Progenitor cell of endocrine pancreas (in vitro differentiated cells): ENCODE results near the gene ATP6AP1. TPM values are rescaled to one million over a fixed set of nuclear protein-coding genes. Genes with fewer than 3 reads are reported as not detected.
A peak's percentile ranks its signal among the peaks of the same experiment; 100 is the strongest.

ENCODE experiments used
- DNase-seq: peaks from one replicate; pipeline ENCODE4 v3.0.0; 2021; ENCODE audit warnings: low spot score; ENCODE audit not compliant: unreplicated experiment
- H3K27ac Mint-ChIP-seq: 2 replicates; pipeline ENCODE4 v1.8.0; 2021; ENCODE audit warnings: mild to moderate bottlenecking, moderate library complexity, mixed read lengths
- H3K27me3 Mint-ChIP-seq: 2 replicates; pipeline ENCODE4 v1.8.0; 2021; ENCODE audit warnings: mixed read lengths
- H3K36me3 Mint-ChIP-seq: 2 replicates; pipeline ENCODE4 v1.8.0; 2022; ENCODE audit warnings: mixed read lengths; ENCODE audit not compliant: insufficient read depth
- H3K4me1 Mint-ChIP-seq: 2 replicates; pipeline ENCODE4 v1.8.0; 2021; ENCODE audit warnings: low read depth, mixed read lengths
- H3K4me3 Mint-ChIP-seq: 2 replicates; pipeline ENCODE4 v1.8.0; 2021; ENCODE audit warnings: low read depth, mild to moderate bottlenecking, moderate library complexity, mixed read lengths
- H3K9me3 Mint-ChIP-seq: 2 replicates; pipeline ENCODE4 v1.8.0; 2021; ENCODE audit warnings: low read depth, mixed read lengths
- total RNA-seq: library from RNA; stranded (reverse); gene quantifications from 2 replicates; pipeline ENCODE4 v1.2.1, GENCODE V29; 2021
- TF ChIP-seq, protein P1 (sequence below): fragments of 200-600 bp; sonication (generic); IDR thresholded peaks from one replicate; pipeline ENCODE4 v1.5.0; 2021; ENCODE audit warnings: antibody characterized with exemption, mild to moderate bottlenecking; ENCODE audit not compliant: unreplicated experiment

ATP6AP1 gene
- total RNA-seq, 1 donor from 2014 or later = 82.1 TPM

DNA sequence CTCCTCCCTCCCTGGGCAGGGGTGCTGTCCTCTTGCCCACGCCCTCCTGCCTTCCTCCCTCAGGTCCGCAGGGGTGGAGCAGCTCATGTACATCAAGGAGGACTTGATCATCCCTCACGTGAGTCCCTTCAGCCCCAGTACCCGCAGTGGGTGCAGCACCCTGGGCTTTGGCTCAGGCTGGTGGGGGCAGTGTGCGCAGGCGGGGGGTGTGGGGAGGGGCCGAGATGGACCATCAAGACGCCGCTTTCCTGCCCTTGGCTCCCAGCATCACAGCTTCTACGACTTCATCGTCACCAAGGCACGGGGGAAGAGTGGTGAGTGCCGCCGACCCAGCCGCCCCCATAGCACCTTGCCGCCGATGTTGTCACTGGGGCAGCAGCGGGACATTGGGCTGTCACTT is 21.1 kb downstream of the ATP6AP1 start:
- no peaks in the 10 kb centered on the region for H3K4me1 Mint-ChIP-seq
- no peak for DNase-seq
- TF ChIP-seq, protein P1, sequence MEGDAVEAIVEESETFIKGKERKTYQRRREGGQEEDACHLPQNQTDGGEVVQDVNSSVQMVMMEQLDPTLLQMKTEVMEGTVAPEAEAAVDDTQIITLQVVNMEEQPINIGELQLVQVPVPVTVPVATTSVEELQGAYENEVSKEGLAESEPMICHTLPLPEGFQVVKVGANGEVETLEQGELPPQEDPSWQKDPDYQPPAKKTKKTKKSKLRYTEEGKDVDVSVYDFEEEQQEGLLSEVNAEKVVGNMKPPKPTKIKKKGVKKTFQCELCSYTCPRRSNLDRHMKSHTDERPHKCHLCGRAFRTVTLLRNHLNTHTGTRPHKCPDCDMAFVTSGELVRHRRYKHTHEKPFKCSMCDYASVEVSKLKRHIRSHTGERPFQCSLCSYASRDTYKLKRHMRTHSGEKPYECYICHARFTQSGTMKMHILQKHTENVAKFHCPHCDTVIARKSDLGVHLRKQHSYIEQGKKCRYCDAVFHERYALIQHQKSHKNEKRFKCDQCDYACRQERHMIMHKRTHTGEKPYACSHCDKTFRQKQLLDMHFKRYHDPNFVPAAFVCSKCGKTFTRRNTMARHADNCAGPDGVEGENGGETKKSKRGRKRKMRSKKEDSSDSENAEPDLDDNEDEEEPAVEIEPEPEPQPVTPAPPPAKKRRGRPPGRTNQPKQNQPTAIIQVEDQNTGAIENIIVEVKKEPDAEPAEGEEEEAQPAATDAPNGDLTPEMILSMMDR = no peak
- peaks cover 17% of the 10 kb centered on the region for H3K36me3 Mint-ChIP-seq
- H3K27me3 Mint-ChIP-seq = no peaks in the 10 kb centered on the region
- H3K9me3 Mint-ChIP-seq = peaks cover 13% of the 10 kb centered on the region
- H3K27ac Mint-ChIP-seq = no peak overlapping the region
- H3K4me3 Mint-ChIP-seq = no peak overlapping the region

DNA sequence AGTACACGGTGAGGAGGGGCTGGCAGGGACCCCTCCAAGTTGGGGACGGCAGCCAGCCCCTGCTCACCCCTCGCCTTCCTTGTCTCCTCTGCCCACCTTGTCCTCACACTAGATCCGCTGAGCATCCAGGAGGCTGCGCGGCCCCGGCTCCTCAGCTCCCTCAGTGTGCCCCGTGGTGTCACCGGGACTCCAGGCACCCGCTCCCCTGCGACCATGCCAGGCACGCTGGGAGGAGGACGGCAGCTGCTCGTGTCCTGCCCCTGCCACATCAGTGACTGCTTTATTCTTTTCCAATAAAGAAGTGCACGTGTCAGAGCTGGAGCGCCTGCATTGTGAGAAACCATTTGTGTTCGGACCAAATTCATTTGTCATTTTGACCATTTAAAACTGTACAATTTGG is 21.8 kb downstream of the ATP6AP1 start:
- H3K27ac Mint-ChIP-seq = no peak overlapping the region
- no peak overlapping the region for H3K4me3 Mint-ChIP-seq
- peaks cover 18% of the 10 kb centered on the region for H3K36me3 Mint-ChIP-seq
- H3K27me3 Mint-ChIP-seq = no peaks in the 10 kb centered on the region
- peaks cover 14% of the 10 kb centered on the region for H3K9me3 Mint-ChIP-seq
- TF ChIP-seq, protein P1 = no peak
- no peak for DNase-seq
- no peaks in the 10 kb centered on the region for H3K4me1 Mint-ChIP-seq

DNA sequence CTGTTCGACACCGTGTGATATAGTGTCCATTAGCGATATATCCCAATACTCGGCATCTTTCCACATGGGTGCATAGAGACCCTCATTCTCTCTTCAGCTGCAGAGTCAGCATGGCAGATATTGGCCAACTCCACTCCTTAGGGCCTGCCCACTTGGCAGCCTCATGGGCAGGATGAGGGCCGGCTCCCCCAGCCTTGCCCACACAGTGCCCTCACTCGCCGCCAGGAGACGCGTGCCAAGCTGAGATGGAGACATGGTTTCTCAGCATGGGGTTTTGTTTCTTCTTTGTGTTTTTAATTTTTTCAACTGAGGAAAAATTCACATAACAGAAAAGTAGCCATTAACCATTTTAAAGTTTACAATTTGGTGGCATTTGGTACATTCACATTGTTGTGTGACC is 24.3 kb downstream of the ATP6AP1 start:
- Mint-ChIP-seq H3K4me3 (no peak overlapping the region), H3K27ac (no peak overlapping the region), H3K4me1 (no peaks in the 10 kb centered on the region), H3K36me3 (peaks cover 17% of the 10 kb centered on the region), H3K27me3 (no peaks in the 10 kb centered on the region), H3K9me3 (peaks cover 14% of the 10 kb centered on the region)
- no peak for DNase-seq
- TF ChIP-seq, protein P1 = no peak

DNA sequence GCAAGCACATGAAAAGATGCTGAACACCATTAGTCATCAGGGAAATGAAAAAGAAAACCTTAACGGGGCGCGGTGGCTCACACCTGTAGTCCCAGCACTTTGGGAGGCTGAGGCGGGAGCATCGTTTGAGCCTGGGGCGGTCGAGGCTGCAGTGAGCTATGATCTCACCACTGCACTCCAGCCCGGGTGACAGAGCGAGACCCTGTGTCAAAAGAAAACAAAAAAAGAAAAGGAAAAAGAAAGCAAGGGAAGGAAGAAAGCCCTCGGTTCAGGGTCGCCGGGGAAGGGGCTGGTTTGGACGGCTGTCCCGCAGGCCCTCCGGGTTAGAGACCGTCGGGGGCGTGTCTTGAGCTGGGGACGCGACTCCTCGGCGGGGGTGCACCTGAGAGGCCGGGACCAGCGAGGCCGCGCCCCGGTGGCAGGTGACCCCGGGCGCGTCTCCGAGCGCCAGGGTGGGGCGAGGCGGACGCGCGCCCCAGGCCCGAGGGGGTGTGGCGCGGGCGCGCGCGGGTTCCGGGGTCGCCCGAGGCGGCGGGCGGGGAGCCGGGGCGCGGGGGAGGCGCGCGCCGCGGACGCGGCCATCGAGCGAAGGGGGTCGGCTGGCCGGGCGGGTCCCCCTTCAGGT is 29.1 kb downstream of the ATP6AP1 start:
- H3K4me3 Mint-ChIP-seq = peak overlapping the region; percentile 83
- H3K9me3 Mint-ChIP-seq = peaks cover 13% of the 10 kb centered on the region
- no peaks in the 10 kb centered on the region for H3K4me1 Mint-ChIP-seq
- H3K27ac Mint-ChIP-seq = peak overlapping the region; percentile 95
- DNase-seq = peak; percentile 38
- no peaks in the 10 kb centered on the region for H3K27me3 Mint-ChIP-seq
- H3K36me3 Mint-ChIP-seq = peaks cover 18% of the 10 kb centered on the region
- TF ChIP-seq, protein P1 = no peak

DNA sequence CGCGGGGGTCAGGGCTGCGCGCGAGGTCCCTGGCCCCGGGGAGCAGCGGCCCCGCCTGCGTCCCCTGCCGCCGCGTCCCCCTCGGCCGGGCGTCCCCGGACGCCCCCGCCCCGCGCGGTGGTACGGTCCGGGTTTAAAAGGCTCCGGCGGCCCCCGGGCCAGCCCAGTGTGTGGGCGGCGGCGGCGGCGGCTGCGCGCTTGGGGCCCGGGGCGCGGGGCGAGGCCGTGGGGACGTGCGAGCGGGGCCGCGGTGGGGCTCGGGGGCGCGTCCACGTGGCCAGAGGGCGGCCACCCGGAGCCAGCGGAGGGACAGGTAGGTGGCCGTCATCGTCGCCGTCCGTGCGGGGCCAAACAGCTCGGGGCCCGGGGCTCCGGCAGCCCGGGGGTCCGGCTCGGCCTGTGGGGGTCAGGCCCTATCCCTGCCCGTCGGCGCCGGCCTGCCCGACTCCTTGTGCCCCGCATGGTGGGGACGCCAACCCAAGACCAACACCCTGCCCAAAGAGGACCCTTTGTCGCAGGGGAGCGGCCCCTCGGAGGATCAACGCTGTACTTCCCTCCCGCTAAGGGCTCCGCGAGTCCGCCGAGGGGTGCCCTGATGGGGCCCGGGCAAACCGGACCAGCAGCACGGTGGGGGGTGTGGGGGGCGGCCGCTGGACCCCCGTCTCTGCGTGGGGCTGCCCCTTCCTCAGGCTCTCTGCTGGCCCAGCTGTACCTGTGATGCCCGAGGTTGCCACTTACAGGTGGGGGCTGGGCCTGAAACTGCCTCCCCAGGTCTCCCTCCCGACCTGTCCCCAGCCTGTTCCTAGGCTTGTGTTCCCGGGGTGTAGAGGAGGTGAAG is 29.9 kb downstream of the ATP6AP1 start, which contains the start of gene PLXNA3:
Gene PLXNA3 (plus strand): TSS at position 166 of the 838 bp plus-strand sequence. CDS start 1,903 bp downstream, outside the sequence.
- Mint-ChIP-seq H3K36me3 (peaks cover 14% of the 10 kb centered on the region), H3K27ac (peak within 1 kb of the TSS; percentile 95), H3K9me3 (peaks cover 11% of the 10 kb centered on the region), H3K4me1 (no peaks in the 10 kb centered on the region), H3K27me3 (no peaks in the 10 kb centered on the region), H3K4me3 (peak within 1 kb of the TSS; percentile 83)
- TF ChIP-seq, protein P1 = no peak
- peak; percentile 51 for DNase-seq
